ENCODE results near the gene NPR2.

- peak; percentile 15 for TF ChIP-seq POLR2A (IDR thresholded peaks at IDR 0.05; ENCODE audit: low read length)
- TF ChIP-seq GATA1 (IDR thresholded peaks at IDR 0.05; ENCODE audit: low read depth, low read length): no peak
These were observed 45.2 kb downstream of the NPR2 start for GRCh38 chr9:35836595-35836994.

Data from erythroblast (primary cell).